GM12878 (cell line): ENCODE data around the gene GJD3. TPM values are rescaled to one million over a fixed set of nuclear protein-coding genes. Genes with fewer than 3 reads are reported as not detected.
A peak's percentile ranks its signal among the peaks of the same experiment; 100 is the strongest.

Source experiments
- ATAC-seq: fragments of 200-7000 bp; cut with Tn5 transposase; 3 replicates; pipeline ENCODE4 v1.9.1; 2020; ENCODE audit warnings: mild to moderate bottlenecking, moderate library complexity
- BruUV-seq: library from RNA; stranded (reverse); fragments of 400-500 nt; replicated peaks from 2 replicates; lab custom pipeline; 2021; lab: Mats Ljungman, UMichigan
- CTCF ChIA-PET: fragments of 300-600 bp; sonication (Branson Sonifier 250); formaldehyde crosslinking; extraction: SDS; loops from one replicate; lab custom pipeline; 2021; ENCODE audit warnings: inconsistent platforms; lab: Yijun Ruan, JAX
- POLR2A ChIA-PET: fragments of 350-600 bp; formaldehyde crosslinking; extraction: SDS; loops from one replicate; lab custom pipeline; 2021; ENCODE audit warnings: inconsistent platforms; lab: Charles Lee
- RAD21 ChIA-PET: fragments of 300-600 bp; sonication (Branson Sonifier 250); formaldehyde crosslinking; loops from one replicate; lab custom pipeline; 2023; ENCODE audit warnings: antibody characterized with exemption; ENCODE audit not compliant: unreplicated experiment; lab: Charles Lee
- SMC1A ChIA-PET: fragments of 300-600 bp; sonication (Branson Sonifier 250); formaldehyde crosslinking; loops from one replicate; lab custom pipeline; 2023; ENCODE audit not compliant: unreplicated experiment, uncharacterized antibody; lab: Charles Lee
- DNase-seq: peaks from one replicate; pipeline ENCODE4 v3.0.0-alpha.2; 2011; ENCODE audit warnings: low read depth, low spot score
- FAIRE-seq: peaks from 3 replicates; lab custom pipeline; 2011; peaks lifted over from hg19 to GRCh38; lab: Jason Lieb, UNC
- H2AFZ ChIP-seq: 2 replicates; pipeline ENCODE4 v1.6.0; 2011; ENCODE audit warnings: low read depth, low read length, control low read depth; ENCODE audit not compliant: control insufficient read depth
- H3K27ac ChIP-seq: 2 replicates; pipeline ENCODE4 v1.5.1; 2011; ENCODE audit warnings: control low read depth; ENCODE audit not compliant: control insufficient read depth, insufficient read depth
- H3K27me3 ChIP-seq, 2 experiments: replicated peaks in 1 of 2; 2 replicates each; pipeline versions ENCODE4 v1.6.0 to v1.6.1; 2011; ENCODE audit warnings: low read length in 1 of 2; ENCODE audit not compliant: control insufficient read depth in 2 of 2, insufficient read depth in 2 of 2
- H3K36me3 ChIP-seq, 2 experiments: 2 replicates each; pipeline ENCODE4 v1.5.1; 2011; ENCODE audit warnings: low read length in 1 of 2; ENCODE audit not compliant: control insufficient read depth in 2 of 2, insufficient read depth in 2 of 2
- H3K4me1 ChIP-seq: 2 replicates; pipeline ENCODE4 v1.6.1; 2011; ENCODE audit warnings: mild to moderate bottlenecking, low read length, moderate library complexity, mixed read lengths; ENCODE audit not compliant: control insufficient read depth, insufficient read depth
- H3K4me2 ChIP-seq: 2 replicates; pipeline ENCODE4 v1.6.0; 2011; ENCODE audit warnings: control low read depth; ENCODE audit not compliant: control insufficient read depth, insufficient read depth
- H3K4me3 ChIP-seq: fragments of 200-600 bp; sonication (generic); 2 replicates; pipeline ENCODE4 v1.5.1; 2016
- H3K79me2 ChIP-seq: 2 replicates; pipeline ENCODE4 v1.6.0; 2011; ENCODE audit warnings: low read length; ENCODE audit not compliant: control insufficient read depth, insufficient read depth
- H3K9ac ChIP-seq: 2 replicates; pipeline ENCODE4 v1.8.0; 2011; ENCODE audit warnings: low read length, control low read depth, mixed read lengths; ENCODE audit not compliant: control insufficient read depth, insufficient read depth
- H3K9me3 ChIP-seq: replicated peaks from 3 replicates; pipeline ENCODE4 v1.5.1; 2011; ENCODE audit warnings: mild to moderate bottlenecking, low read length; ENCODE audit not compliant: control insufficient read depth, insufficient read depth
- H4K20me1 ChIP-seq: 2 replicates; pipeline ENCODE4 v1.6.0; 2011; ENCODE audit not compliant: control insufficient read depth, insufficient read depth
- EED ChIP-seq: sonication (generic); IDR thresholded peaks from 2 replicates; pipeline ENCODE4 v1.6.1; 2016; ENCODE audit warnings: antibody characterized with exemption, low read depth
- EGR1 ChIP-seq, 2 experiments: IDR thresholded peaks; 1 replicate in 1 of 2; 2 replicates in 1 of 2; pipeline ENCODE4 v1.6.1; 2011 to 2012; ENCODE audit warnings: low read depth in 2 of 2, low read length in 2 of 2, borderline replicate concordance in 1 of 2, mild to moderate bottlenecking in 1 of 2, moderate library complexity in 1 of 2
- HDGF ChIP-seq: fragments of 450-650 bp; IDR thresholded peaks from 2 replicates; pipeline ENCODE4 v1.6.1; 2016; ENCODE audit warnings: antibody characterized with exemption
- NBN ChIP-seq: fragments of 450-650 bp; IDR thresholded peaks from 2 replicates; pipeline ENCODE4 v1.6.1; 2016
- NR2F1 ChIP-seq: fragments of 450-650 bp; conservative IDR thresholded peaks from 2 replicates; pipeline ENCODE4 v1.6.1; 2017; ENCODE audit warnings: mild to moderate bottlenecking
- ZSCAN29 ChIP-seq: fragments of 450-650 bp; IDR thresholded peaks from 2 replicates; pipeline ENCODE4 v1.6.1; 2017; ENCODE audit warnings: mild to moderate bottlenecking, moderate library complexity
- WGBS: methylation state at CpG from one replicate; pipeline ENCODE4 v1.1.6; 2016; ENCODE audit warnings: low lambda C conversion rate; ENCODE audit not compliant: insufficient replicate concordance, insufficient coverage; ENCODE audit errors: missing lambda C conversion rate; 5-methylcytosine and 5-hydroxymethylcytosine counted together
- in situ Hi-C: fragments of 300-500 bp; cut with MboI; formaldehyde crosslinking; loops from 9 replicates; pipeline ENCODE4 v1.14.3; 2018; ENCODE audit warnings: mixed read lengths
- intact Hi-C: fragments of 100-400 bp; cut with micrococcal nuclease; formaldehyde crosslinking; loops from one replicate; pipeline ENCODE4 v1.14.2; 2022; ENCODE audit not compliant: unreplicated experiment
- polyA plus RNA-seq, 11 experiments: library from polyadenylated mRNA; depleted of rRNA in 4 of 11; unstranded in 6 of 11; stranded (reverse) in 5 of 11; fragments of >200 nt; fragmentation: Nextera tagmentation in 4 of 11; fragmentation: Illumina TruSeq in 1 of 11; extraction: Ambion mirVana in 4 of 11; extraction: Trizol in 1 of 11; gene quantifications; 1 replicate in 1 of 11; 2 replicates in 10 of 11; pipeline versions ENCODE4 v1.2.1 to v1.2.3, GENCODE V29; 2011 to 2016; ENCODE audit warnings: inconsistent platforms in 2 of 11, missing spikeins in 2 of 11, low read depth in 1 of 11
- total RNA-seq, 4 experiments: library from RNA; depleted of rRNA in 3 of 4; stranded (reverse); fragments of >200 nt in 3 of 4; fragmentation: Illumina TruSeq in 1 of 4; extraction: Trizol in 1 of 4; gene quantifications; 2 replicates each; pipeline versions ENCODE4 v1.2.1 to v1.2.3, GENCODE V29; 2013 to 2021

GJD3 gene
- total and polyA plus RNA-seq, 10 of the 15 experiments (the other 5 are each of a cell fraction or from before 2014, with no cell fraction given) = 1.6 TPM; not detected in 9

GRCh38 chr17:40319651-40320540, 44.6 kb downstream of the GJD3 start:
- WGBS = 21% methylated on average over 9 of the region's 11 CpGs
- POLR2A ChIA-PET = interaction anchor here (0.6 to 2.6 kb wide), 8 partner anchors 8 to 1259 kb away, joined by 3 to 11 read pairs (median 4); partner anchors contain the start of gene RARA
- in situ Hi-C loops = loop anchor here (10.0 kb wide), 1 partner anchor 1355 kb away; no protein-coding TSS in a partner anchor

More at GRCh38 chr17:40319651-40320540, 44.6 kb downstream of the GJD3 start:
- ChIA-PET CTCF (interaction anchor here (0.5 to 8.4 kb wide), 8 partner anchors 10 to 118 kb away, joined by 3 to 90 read pairs (median 4); partner anchors contain the start of gene RARA), SMC1A (interaction anchor here (1.2 to 11.2 kb wide), 6 partner anchors 12 to 38 kb away, joined by 3 to 172 read pairs (median 4); partner anchors contain the start of gene RARA), RAD21 (interaction anchor here (0.6 to 12.6 kb wide), 8 partner anchors 10 to 118 kb away, joined by 3 to 156 read pairs (median 4); partner anchors contain the start of genes RARA and TOP2A)
- Histone ChIP-seq H3K27me3 (no peaks in the 10 kb centered on the region), H3K27ac (peak overlapping the region; percentile 96), H3K79me2 (peaks cover 70% of the 10 kb centered on the region), H3K36me3 (no peaks in the 10 kb centered on the region), H3K4me2 (peak overlapping the region; percentile 100), H4K20me1 (no peaks in the 10 kb centered on the region), H3K9me3 (no peaks in the 10 kb centered on the region), H3K4me3 (peak overlapping the region; percentile 91), H2AFZ (no peak overlapping the region), H3K4me1 (peaks cover 55% of the 10 kb centered on the region), H3K9ac (peak overlapping the region; percentile 91)
- intact Hi-C loops = loop anchor here (5.0 to 10.0 kb wide), 3 partner anchors 37 to 1352 kb away; partner anchors contain the start of gene TOP2A
- no peak for FAIRE-seq
- TSS peak; percentile 61 for BruUV-seq
- ATAC-seq = no peak
- DNase-seq = no peak
- TF ChIP-seq HDGF = peak; percentile 52; the same call in 1 of the 2 replicates
- no peak for TF ChIP-seq ZSCAN29
- TF ChIP-seq NBN = 0 out of 2 replicates have a peak, but pooled peaks have one; percentile 25
- peak; percentile 27 for TF ChIP-seq EED
- TF ChIP-seq EGR1 (IDR thresholded peaks at IDR 0.05; ENCODE audit: borderline replicate concordance in 1 of 2, low read depth in 2 of 2, low read length in 2 of 2) = peak in 1 of 2 experiments; percentile 31; a peak in 1 of 3 replicates
- TF ChIP-seq NR2F1 = peak; percentile 36; the same call in 1 of the 2 replicates
